ENCODE measurements around the gene AKR1C3.
"Not testable (repeated sequence)": the region's sequence is repeated elsewhere in the genome, so short reads cannot be mapped to it uniquely, and the experiment has no call there.

AKR1C3 gene

DNA sequence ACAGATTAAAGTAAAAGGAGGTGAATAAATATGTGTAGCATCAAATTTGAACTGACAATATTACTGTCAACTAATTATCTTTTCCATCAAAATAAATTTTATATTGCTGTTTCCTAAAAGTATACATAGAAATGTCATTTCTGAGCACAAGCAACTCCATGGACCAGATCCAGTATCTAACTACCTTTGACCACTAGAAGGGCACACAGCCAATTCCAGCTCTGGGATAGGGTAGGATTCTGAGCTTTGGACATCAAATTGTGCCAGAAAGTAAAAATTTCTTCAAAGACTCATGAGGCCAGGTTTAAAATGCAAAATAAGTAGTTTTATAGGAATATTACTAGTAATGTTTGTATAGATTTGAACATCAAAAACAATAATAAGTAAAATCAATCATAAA is 29.7 kb downstream of the AKR1C3 start:
- TF ChIP-seq, protein P1, sequence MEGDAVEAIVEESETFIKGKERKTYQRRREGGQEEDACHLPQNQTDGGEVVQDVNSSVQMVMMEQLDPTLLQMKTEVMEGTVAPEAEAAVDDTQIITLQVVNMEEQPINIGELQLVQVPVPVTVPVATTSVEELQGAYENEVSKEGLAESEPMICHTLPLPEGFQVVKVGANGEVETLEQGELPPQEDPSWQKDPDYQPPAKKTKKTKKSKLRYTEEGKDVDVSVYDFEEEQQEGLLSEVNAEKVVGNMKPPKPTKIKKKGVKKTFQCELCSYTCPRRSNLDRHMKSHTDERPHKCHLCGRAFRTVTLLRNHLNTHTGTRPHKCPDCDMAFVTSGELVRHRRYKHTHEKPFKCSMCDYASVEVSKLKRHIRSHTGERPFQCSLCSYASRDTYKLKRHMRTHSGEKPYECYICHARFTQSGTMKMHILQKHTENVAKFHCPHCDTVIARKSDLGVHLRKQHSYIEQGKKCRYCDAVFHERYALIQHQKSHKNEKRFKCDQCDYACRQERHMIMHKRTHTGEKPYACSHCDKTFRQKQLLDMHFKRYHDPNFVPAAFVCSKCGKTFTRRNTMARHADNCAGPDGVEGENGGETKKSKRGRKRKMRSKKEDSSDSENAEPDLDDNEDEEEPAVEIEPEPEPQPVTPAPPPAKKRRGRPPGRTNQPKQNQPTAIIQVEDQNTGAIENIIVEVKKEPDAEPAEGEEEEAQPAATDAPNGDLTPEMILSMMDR (conservative IDR thresholded peaks at IDR 0.05; ENCODE audit: low read depth, low read length) = no peak
- H3K4me3 ChIP-seq (ENCODE audit: low read length) = no peak overlapping the region
- no peak for DNase-seq (ENCODE audit: low read depth)

DNA sequence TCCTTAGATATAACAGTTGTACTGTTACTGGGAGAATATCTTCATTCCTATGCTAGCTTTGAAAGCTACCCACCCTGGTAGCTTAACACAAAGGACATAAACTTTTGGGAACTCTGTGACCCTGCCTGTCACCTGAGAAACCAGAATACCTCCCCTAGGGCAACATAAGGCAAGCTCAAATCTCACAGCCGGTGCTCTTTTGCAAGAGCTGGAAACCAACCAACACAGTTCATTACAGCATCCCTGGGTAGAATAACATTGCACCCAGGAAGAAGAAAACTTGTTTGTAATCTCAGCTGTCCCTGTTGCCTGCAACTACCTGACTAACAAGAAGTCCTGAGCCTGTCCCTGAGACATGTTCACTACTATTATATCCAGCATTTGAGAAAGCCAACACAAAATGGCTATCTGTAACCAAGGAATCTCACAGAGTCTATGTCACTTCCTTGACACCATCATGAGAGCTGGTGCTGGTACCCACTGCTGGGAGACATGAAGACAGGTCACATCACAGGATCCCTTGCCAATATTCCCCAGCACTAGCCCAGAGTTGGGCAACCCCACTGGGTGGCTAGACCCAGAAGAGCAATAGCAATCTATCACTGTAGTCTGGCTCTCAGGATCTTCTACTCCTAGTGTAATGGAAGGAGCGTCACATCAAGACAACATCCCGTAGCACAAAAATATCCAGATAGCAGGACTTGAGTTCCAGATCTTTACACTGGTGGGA is 31.3 kb downstream of the AKR1C3 start:
- TF ChIP-seq, protein P1 (conservative IDR thresholded peaks at IDR 0.05; ENCODE audit: low read depth, low read length) = no peak
- no peak for DNase-seq (ENCODE audit: low read depth)
- no peak overlapping the region for H3K4me3 ChIP-seq (ENCODE audit: low read length)

DNA sequence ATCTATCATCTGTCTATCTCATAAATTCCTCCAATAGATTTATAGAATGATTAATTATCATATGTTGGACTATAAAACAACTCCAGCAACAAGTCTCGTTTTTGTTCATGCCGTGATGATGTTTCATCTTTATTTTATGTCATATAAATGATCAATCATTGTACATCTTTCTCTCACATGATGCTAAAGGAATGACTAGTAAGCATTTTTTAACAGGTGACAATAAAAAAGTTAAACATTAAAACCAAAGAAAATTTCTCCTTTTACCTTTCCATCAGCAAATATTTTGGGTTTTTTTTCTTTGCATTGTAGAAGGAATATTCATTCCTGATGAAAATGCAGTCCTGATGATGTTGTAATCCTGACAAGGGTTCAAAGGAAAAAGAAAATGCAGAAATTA is 41.4 kb downstream of the AKR1C3 start:
- DNase-seq (ENCODE audit: low read depth) = no peak
- H3K4me3 ChIP-seq (ENCODE audit: low read length) = no peak overlapping the region
- TF ChIP-seq, protein P1 (conservative IDR thresholded peaks at IDR 0.05; ENCODE audit: low read depth, low read length) = no peak

DNA sequence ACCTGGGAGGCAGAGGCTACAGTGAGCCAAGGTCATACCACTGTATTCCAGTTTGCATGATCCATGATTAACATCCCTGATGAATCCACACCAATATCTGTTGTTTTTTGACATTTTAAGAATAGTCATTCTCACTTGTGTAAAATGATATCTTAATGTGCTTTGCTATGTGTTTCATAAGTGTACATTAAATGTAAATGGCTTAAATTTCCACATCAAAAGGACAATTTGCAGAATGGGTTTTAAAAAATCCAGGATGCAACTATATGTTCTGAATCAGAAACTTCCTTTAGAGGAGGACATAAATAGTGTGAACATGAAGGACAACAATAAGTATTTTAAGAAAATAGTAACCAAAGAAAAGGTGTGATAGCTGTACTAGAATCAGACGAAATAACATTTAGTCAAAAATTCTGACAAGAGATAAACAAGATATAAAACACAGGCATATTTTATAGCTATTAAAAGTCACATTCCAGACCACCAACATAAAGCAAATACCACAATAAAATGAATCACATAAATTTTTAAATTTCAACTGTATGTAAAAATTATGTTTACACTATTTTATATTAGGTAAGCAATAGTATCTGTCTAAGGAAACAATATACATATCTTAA is 42.4 kb downstream of the AKR1C3 start:
- TF ChIP-seq, protein P1 (conservative IDR thresholded peaks at IDR 0.05; ENCODE audit: low read depth, low read length) = no peak
- no peak for DNase-seq (ENCODE audit: low read depth)
- no peak overlapping the region for H3K4me3 ChIP-seq (ENCODE audit: low read length)

DNA sequence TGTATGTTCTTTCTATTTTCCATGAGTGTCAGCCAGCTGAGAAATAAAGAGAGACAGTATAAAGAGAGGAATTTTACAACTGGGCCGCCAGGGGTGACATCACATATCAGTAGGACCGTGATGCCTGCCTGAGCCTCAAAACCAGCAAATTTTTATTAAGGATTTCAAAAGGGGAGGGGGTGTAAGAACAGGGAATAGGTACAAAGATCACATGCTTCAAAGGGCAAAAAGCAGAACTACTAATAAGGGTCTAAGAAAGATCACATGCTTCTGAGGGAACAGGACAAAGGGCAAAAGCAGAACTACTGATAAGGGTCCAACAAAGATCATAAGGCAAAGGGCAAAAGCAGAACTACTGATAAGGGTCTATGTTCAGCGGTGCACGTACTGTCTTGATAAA is 43.5 kb downstream of the AKR1C3 start:
- DNase-seq (ENCODE audit: low read depth); H3K4me3 ChIP-seq (ENCODE audit: low read length): not testable (repeated sequence)

DNA sequence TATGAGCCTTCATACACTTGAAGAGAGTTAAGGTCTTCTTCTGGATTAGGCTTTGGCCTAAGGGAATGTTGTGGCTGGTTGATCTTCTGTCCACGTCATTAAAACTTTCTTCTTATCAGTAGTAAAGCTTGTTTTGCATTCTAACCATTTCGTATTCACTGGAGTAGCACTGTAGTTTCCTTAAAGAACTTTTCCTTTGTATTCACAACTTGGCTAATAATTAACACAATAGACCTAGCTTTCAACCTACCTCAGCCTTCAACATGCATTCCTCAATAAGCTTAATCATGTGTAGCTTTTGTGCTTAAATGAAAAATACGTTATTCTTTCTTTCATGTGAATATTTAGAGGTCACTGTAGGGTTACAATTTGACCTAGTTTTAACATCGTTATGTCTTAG is 48.0 kb downstream of the AKR1C3 start:
- DNase-seq (ENCODE audit: low read depth) = no peak
- TF ChIP-seq, protein P1 (conservative IDR thresholded peaks at IDR 0.05; ENCODE audit: low read depth, low read length) = no peak
- H3K4me3 ChIP-seq (ENCODE audit: low read length) = no peak overlapping the region

DNA sequence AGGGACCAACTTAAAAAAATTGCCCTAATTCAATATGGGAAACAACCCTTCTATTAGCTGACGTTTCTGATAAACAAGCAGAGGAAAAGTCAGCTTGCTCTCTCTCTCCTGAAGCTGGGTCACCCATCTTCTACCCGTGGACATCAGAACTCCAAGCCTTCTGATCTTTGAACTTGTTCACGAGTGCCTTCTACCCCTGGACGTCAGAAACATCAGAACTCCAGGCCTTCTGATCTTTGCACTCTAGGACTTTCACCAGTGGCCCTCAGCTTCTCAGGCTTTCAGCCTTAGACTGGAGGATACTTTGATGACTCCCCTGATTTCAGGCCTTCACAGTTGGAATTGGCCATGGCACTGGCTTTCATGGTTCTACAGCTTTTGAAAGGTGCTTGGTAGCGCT is 48.9 kb downstream of the AKR1C3 start:
- TF ChIP-seq, protein P1 (conservative IDR thresholded peaks at IDR 0.05; ENCODE audit: low read depth, low read length) = no peak
- DNase-seq (ENCODE audit: low read depth) = no peak
- no peak overlapping the region for H3K4me3 ChIP-seq (ENCODE audit: low read length)
